Trophoblast cell (in vitro differentiated cells and primary cell): ENCODE data around the gene KIFC3.
A peak's percentile ranks its signal among the peaks of the same experiment; 100 is the strongest.

Experiments used
- DNase-seq, 2 donors: peaks; one replicate each; pipeline ENCODE4 v3.0.0-alpha.2; 2016
- H2AFZ ChIP-seq: 2 replicates; pipeline ENCODE4 v1.6.1; 2013; ENCODE audit warnings: low read length, moderate library complexity, mild to moderate bottlenecking; ENCODE audit not compliant: insufficient read depth, poor library complexity
- H2AK5ac ChIP-seq: 2 replicates; pipeline ENCODE4 v1.6.1; 2013; ENCODE audit warnings: mild to moderate bottlenecking, low read length
- H2BK120ac ChIP-seq: 2 replicates; pipeline ENCODE4 v1.6.1; 2013; ENCODE audit warnings: low read length, mild to moderate bottlenecking, moderate library complexity; ENCODE audit not compliant: insufficient read depth, poor library complexity
- H2BK12ac ChIP-seq: 2 replicates; pipeline ENCODE4 v1.6.1; 2013; ENCODE audit warnings: mild to moderate bottlenecking, low read length, moderate library complexity
- H2BK5ac ChIP-seq: 2 replicates; pipeline ENCODE4 v1.6.1; 2013; ENCODE audit warnings: low read length, low read depth, moderate library complexity, mild to moderate bottlenecking; ENCODE audit not compliant: poor library complexity
- H3K14ac ChIP-seq: 2 replicates; pipeline ENCODE4 v1.6.1; 2013; ENCODE audit warnings: mild to moderate bottlenecking, low read length
- H3K18ac ChIP-seq: 2 replicates; pipeline ENCODE4 v1.6.1; 2013; ENCODE audit warnings: mild to moderate bottlenecking, low read length
- H3K23ac ChIP-seq: 2 replicates; pipeline ENCODE4 v1.6.1; 2013; ENCODE audit warnings: low read length
- H3K27ac ChIP-seq: 2 replicates; pipeline ENCODE4 v1.5.1; 2013; ENCODE audit warnings: low read depth, mild to moderate bottlenecking, inconsistent platforms, low read length, moderate library complexity
- H3K27me3 ChIP-seq: 2 replicates; pipeline ENCODE4 v1.6.1; 2013; ENCODE audit warnings: inconsistent platforms, mild to moderate bottlenecking, low read length, moderate library complexity; ENCODE audit not compliant: insufficient read depth
- H3K36me3 ChIP-seq, 2 experiments: 1 replicate in 1 of 2; 2 replicates in 1 of 2; pipeline ENCODE4 v1.6.1; 2013; ENCODE audit warnings: low read length in 2 of 2, mild to moderate bottlenecking in 2 of 2, moderate library complexity in 1 of 2; ENCODE audit not compliant: insufficient read depth in 2 of 2, control insufficient read depth in 1 of 2
- H3K4ac ChIP-seq: 2 replicates; pipeline ENCODE4 v1.6.1; 2013; ENCODE audit warnings: low read depth, mild to moderate bottlenecking, low read length, moderate library complexity
- H3K4me1 ChIP-seq, 2 experiments: 1 replicate in 1 of 2; 2 replicates in 1 of 2; pipeline ENCODE4 v1.6.1; 2013; ENCODE audit warnings: low read length in 2 of 2, mild to moderate bottlenecking in 2 of 2, moderate library complexity in 1 of 2; ENCODE audit not compliant: insufficient read depth in 2 of 2, control insufficient read depth in 1 of 2
- H3K4me2 ChIP-seq: 2 replicates; pipeline ENCODE4 v1.6.1; 2013; ENCODE audit warnings: inconsistent platforms, mild to moderate bottlenecking, low read length, moderate library complexity
- H3K4me3 ChIP-seq: 2 replicates; pipeline ENCODE4 v1.5.1; 2013; ENCODE audit warnings: mild to moderate bottlenecking, low read depth, low read length, inconsistent platforms
- H3K79me1 ChIP-seq: one replicate; pipeline ENCODE4 v1.6.1; 2013; ENCODE audit warnings: low read length
- H3K79me2 ChIP-seq: 2 replicates; pipeline ENCODE4 v1.6.1; 2013; ENCODE audit warnings: low read length, mild to moderate bottlenecking; ENCODE audit not compliant: control insufficient read depth, insufficient read depth, poor library complexity
- H3K9ac ChIP-seq: 2 replicates; pipeline ENCODE4 v1.6.1; 2013; ENCODE audit warnings: mild to moderate bottlenecking, low read length
- H3K9me3 ChIP-seq: 2 replicates; pipeline ENCODE4 v1.6.1; 2013; ENCODE audit warnings: low read depth, mild to moderate bottlenecking, control low read depth, inconsistent platforms, low read length; ENCODE audit not compliant: insufficient read depth
- H4K12ac ChIP-seq: 2 replicates; pipeline ENCODE4 v1.6.1; 2013; ENCODE audit warnings: low read depth, mild to moderate bottlenecking, low read length, moderate library complexity
- H4K8ac ChIP-seq: 2 replicates; pipeline ENCODE4 v1.6.1; 2013; ENCODE audit warnings: low read depth, mild to moderate bottlenecking, low read length, moderate library complexity
- H4K91ac ChIP-seq: one replicate; pipeline ENCODE4 v1.6.1; 2013; ENCODE audit warnings: low read depth, mild to moderate bottlenecking, low read length, moderate library complexity
- WGBS: extraction: QIAGEN DNeasy Blood & Tissue Kit; methylation state at CpG from one replicate; pipeline ENCODE4 v1.1.7; 2013; ENCODE audit warnings: missing lambda C conversion rate; ENCODE audit not compliant: insufficient read length, insufficient coverage; ENCODE audit errors: extremely low coverage; 5-methylcytosine and 5-hydroxymethylcytosine counted together

Gene KIFC3

DNA sequence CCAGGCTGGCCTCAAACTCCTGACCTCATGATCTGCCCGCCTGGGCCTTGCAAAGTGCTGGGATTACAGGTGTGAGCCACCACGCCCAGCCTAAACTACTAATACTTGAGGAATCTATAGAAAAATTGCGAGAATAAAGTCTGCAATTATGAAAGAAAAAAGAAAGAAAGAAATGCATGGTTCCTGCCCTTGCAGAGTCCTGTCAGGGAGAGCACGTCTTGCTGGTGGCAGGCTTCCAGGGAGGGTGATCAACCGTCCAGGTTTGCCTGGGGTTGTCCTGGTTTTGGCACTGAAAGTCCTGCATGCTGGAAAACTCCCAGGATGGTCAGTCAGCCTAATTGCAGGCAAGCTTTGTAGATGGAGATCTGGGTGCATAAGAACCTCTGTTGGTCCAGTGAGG, 21.5 kb upstream of the KIFC3 start:
- Histone ChIP-seq H2AFZ (no peak overlapping the region), H4K91ac (no peak overlapping the region), H4K12ac (no peak overlapping the region), H3K18ac (no peak overlapping the region), H3K27ac (no peak overlapping the region), H2BK12ac (no peak overlapping the region), H3K4me3 (no peak overlapping the region), H3K14ac (no peak overlapping the region), H3K4ac (no peak overlapping the region), H3K23ac (no peak overlapping the region), H3K9me3 (no peaks in the 10 kb centered on the region), H3K4me2 (no peak overlapping the region), H3K4me1 (peaks cover 12 to 16% of the 10 kb centered on the region in 2 experiments), H3K36me3 (no peaks in the 10 kb centered on the region), H4K8ac (no peak overlapping the region), H3K27me3 (no peaks in the 10 kb centered on the region), H2BK5ac (no peak overlapping the region), H3K79me2 (no peaks in the 10 kb centered on the region), H3K9ac (no peak overlapping the region), H3K79me1 (no peaks in the 10 kb centered on the region), H2BK120ac (no peak overlapping the region), H2AK5ac (no peak overlapping the region)
- peak in 1 of 2 donors; percentile 61 for DNase-seq
- WGBS, result no CpG with 5 or more reads among the region's 5 CpGs

DNA sequence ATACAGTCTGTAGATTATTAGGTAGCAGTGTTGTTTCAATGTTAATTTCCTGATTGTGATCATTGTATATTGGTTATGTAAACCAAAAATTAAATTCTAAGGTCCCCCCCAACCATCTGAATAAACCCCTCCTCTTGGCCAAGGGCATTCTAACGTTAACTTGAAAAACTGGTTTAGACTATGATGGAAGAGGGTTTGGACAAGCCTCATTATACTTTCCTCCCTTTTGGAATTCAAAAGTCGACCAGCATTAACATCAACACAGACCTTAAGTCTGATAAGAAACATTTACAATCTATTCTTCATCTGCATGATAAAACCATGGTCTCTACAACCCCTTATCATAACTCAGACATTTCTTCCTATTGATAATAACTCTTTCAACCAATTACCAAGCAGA, 20.6 kb upstream of the KIFC3 start:
- DNase-seq, result peak in 1 of 2 donors; percentile 79
- Histone ChIP-seq H3K79me2 (no peaks in the 10 kb centered on the region), H3K18ac (no peak overlapping the region), H3K23ac (no peak overlapping the region), H3K27ac (no peak overlapping the region), H3K4me2 (no peak overlapping the region), H3K4ac (no peak overlapping the region), H2BK12ac (no peak overlapping the region), H4K12ac (no peak overlapping the region), H3K14ac (no peak overlapping the region), H2AFZ (no peak overlapping the region), H4K8ac (no peak overlapping the region), H3K79me1 (no peaks in the 10 kb centered on the region), H4K91ac (no peak overlapping the region), H2BK5ac (no peak overlapping the region), H3K9ac (no peak overlapping the region), H3K4me3 (no peak overlapping the region), H2AK5ac (no peak overlapping the region), H2BK120ac (no peak overlapping the region), H3K36me3 (no peaks in the 10 kb centered on the region), H3K9me3 (no peaks in the 10 kb centered on the region), H3K27me3 (no peaks in the 10 kb centered on the region), H3K4me1 (peaks cover 12 to 16% of the 10 kb centered on the region in 2 experiments)
- no CpG with 5 or more reads among the region's 2 CpGs for WGBS

DNA sequence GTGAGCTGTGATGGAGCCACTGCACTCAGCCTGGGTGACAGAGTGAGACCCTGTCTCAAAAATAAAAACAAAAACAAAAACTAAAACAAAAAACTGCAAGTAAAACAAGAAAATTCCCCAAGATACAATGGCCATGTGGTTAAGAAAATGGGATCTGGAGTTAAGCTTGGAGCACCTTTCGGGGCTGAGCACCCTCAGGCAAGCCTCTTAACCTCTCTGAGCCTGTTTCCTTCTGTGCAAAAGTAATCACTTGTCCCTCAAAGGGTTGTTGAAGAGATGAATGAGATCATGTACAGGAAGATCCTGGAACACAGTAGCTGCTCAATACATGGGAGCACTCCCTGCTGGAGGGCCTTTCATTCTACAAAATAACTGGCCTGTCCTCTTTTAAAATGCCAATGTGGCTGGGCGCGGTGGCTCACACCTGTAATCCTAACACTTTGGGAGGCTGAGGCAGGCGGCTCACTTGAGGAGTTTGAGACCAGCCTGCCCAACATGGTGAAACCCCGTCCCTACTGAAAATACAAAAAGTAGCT, 19.8 kb upstream of the KIFC3 start:
- Histone ChIP-seq H3K9ac (no peak overlapping the region), H3K79me2 (no peaks in the 10 kb centered on the region), H2AK5ac (no peak overlapping the region), H4K8ac (no peak overlapping the region), H3K9me3 (no peaks in the 10 kb centered on the region), H3K4ac (no peak overlapping the region), H3K4me1 (peaks cover 12 to 16% of the 10 kb centered on the region in 2 experiments), H2BK12ac (no peak overlapping the region), H3K36me3 (no peaks in the 10 kb centered on the region), H2AFZ (no peak overlapping the region), H2BK5ac (no peak overlapping the region), H4K91ac (no peak overlapping the region), H2BK120ac (no peak overlapping the region), H3K18ac (no peak overlapping the region), H3K23ac (no peak overlapping the region), H3K14ac (peak overlapping the region; percentile 17), H3K27me3 (no peaks in the 10 kb centered on the region), H4K12ac (no peak overlapping the region), H3K79me1 (peaks cover 2% of the 10 kb centered on the region), H3K4me2 (no peak overlapping the region), H3K4me3 (no peak overlapping the region), H3K27ac (no peak overlapping the region)
- no CpG with 5 or more reads among the region's 5 CpGs for WGBS
- DNase-seq, result no peak

DNA sequence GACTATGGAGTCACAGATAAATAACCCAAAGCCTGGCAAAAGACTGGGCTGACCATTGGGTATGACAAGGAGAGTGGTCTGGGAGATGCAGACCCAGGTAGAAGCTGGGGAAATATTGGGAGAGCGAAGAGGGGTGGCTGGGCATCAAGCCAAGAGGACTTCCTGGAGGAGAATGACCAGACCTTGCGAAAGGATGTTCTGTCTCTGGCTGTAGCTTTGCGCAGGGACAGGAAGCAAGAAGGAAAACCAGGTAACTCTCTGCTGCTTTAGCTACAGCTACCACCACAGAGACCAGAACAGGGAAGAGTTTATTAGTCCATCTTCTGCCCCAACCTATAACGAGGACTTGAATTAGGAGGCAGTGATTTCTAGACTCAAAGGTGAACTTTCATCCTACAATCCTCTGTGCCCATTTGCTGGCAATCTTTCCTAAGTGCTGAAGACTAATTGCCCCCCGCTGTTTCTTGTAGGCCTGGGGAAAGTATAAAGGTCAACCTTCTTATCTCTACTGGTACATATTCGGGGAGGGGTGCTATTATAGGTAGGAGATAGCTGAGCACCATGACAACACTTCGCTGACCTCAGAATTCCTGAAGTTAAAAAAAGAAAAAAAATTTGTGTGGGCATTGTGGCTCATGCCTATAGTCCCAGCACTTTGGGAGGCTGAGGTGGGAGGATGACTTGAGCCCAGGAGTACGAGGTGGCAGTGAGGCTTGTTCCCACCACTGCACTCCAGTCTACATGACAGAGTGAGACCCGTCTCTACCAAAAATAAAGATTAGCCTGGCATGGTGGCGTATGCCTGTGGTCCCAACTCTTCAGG, 19.1 kb upstream of the KIFC3 start:
- Histone ChIP-seq H3K36me3 (no peaks in the 10 kb centered on the region), H4K8ac (no peak overlapping the region), H4K91ac (no peak overlapping the region), H3K79me1 (peaks cover 7% of the 10 kb centered on the region), H3K9me3 (no peaks in the 10 kb centered on the region), H3K23ac (no peak overlapping the region), H3K4me2 (no peak overlapping the region), H2BK5ac (no peak overlapping the region), H3K27me3 (no peaks in the 10 kb centered on the region), H3K9ac (no peak overlapping the region), H3K79me2 (no peaks in the 10 kb centered on the region), H2BK120ac (no peak overlapping the region), H3K27ac (no peak overlapping the region), H2BK12ac (peak overlapping the region; percentile 51), H4K12ac (no peak overlapping the region), H3K4ac (no peak overlapping the region), H3K18ac (no peak overlapping the region), H3K14ac (peak overlapping the region; percentile 17), H3K4me3 (no peak overlapping the region), H2AK5ac (no peak overlapping the region), H2AFZ (no peak overlapping the region), H3K4me1 (peaks cover 17 to 22% of the 10 kb centered on the region in 2 experiments)
- no peak for DNase-seq
- no CpG with 5 or more reads among the region's 10 CpGs for WGBS
